Activated gamma-delta T cell (primary cell): Measurements from ENCODE around the gene SMIM41.

Experiments used
- DNase-seq: peaks from one replicate; lab custom pipeline; 2025; lab: John Stamatoyannopoulos, UW

SMIM41 gene

GRCh38 chr12:52147367-52147963 is 68.0 kb downstream of the SMIM41 start:
- no peak for DNase-seq

- DNase-seq, result no peak
Measured at GRCh38 chr12:52147964-52148463, 68.5 kb downstream of the SMIM41 start.

GRCh38 chr12:52148464-52149181 is 69.1 kb downstream of the SMIM41 start:
- DNase-seq, result no peak

GRCh38 chr12:52149182-52149641 is 69.7 kb downstream of the SMIM41 start:
- no peak for DNase-seq

GRCh38 chr12:52149651-52150241 is 70.2 kb downstream of the SMIM41 start:
- DNase-seq, result no peak

GRCh38 chr12:52151153-52151836 is 71.8 kb downstream of the SMIM41 start:
- DNase-seq, result no peak

GRCh38 chr12:52151837-52152783 is 72.6 kb downstream of the SMIM41 start:
- DNase-seq, result peak; percentile 43

- DNase-seq, result no peak
Measured at GRCh38 chr12:52152905-52153317, 73.4 kb downstream of the SMIM41 start.

- no peak for DNase-seq
Measured at GRCh38 chr12:52155048-52155868, 75.8 kb downstream of the SMIM41 start.

GRCh38 chr12:52156311-52156710 is 76.8 kb downstream of the SMIM41 start:
- no peak for DNase-seq

- no peak for DNase-seq
Measured at GRCh38 chr12:52156757-52157565, 77.5 kb downstream of the SMIM41 start.

- no peak for DNase-seq
Measured at GRCh38 chr12:52157566-52158150, 78.2 kb downstream of the SMIM41 start.
